ENCODE measurements around the gene PREPL. TPM values are rescaled to one million over a fixed set of nuclear protein-coding genes. Genes with fewer than 3 reads are reported as not detected.

PREPL gene
- total and polyA plus RNA-seq, 9 donors = 86.9 to 149 (median 112) TPM

GRCh38 chr2:44267796-44268648 is 93.3 kb downstream of the PREPL start:
- H3K9me3 ChIP-seq (replicated peaks; ENCODE audit: control insufficient read depth, low read depth, low read length) = no peaks in the 10 kb centered on the region
- DNase-seq = peak; percentile 45
- H3K36me3 ChIP-seq (ENCODE audit: control insufficient read depth, insufficient read depth, low read length) = no peaks in the 10 kb centered on the region
- H3K27ac ChIP-seq (ENCODE audit: low read length) = peak overlapping the region; percentile 71
- no peak overlapping the region for H3K4me3 ChIP-seq (ENCODE audit: low read length)
- WGBS (ENCODE audit: insufficient coverage) = 60% methylated on average over 1 of the region's 7 CpGs
- no peaks in the 10 kb centered on the region for H3K27me3 ChIP-seq (ENCODE audit: control insufficient read depth, insufficient read depth, low read length)
- H3K4me1 ChIP-seq (ENCODE audit: control insufficient read depth, insufficient read depth, low read length) = peaks cover 7% of the 10 kb centered on the region

Other genes with a start within 250 kb of the PREPL start
- gene PPM1B, start 192.6 kb downstream of the PREPL start, total RNA-seq = 19.9 TPM
- 10 to 100 TPM; 26.0 to 39.7 (median 28.0) TPM for gene PPM1B, start 192.6 kb downstream of the PREPL start, polyA plus RNA-seq (ENCODE audit: insufficient read depth in 1 of 8, insufficient read length in 8 of 8, low replicate concordance in 1 of 8)
- gene SLC3A1, start 86.0 kb downstream of the PREPL start, total RNA-seq = 0.04 TPM
- 1 to 10 TPM in 2 of 8 donors, under 1 TPM in 6; 0.31 to 9.0 (median 0.65) TPM for gene SLC3A1, start 86.0 kb downstream of the PREPL start, polyA plus RNA-seq (ENCODE audit: insufficient read depth in 1 of 8, insufficient read length in 8 of 8, low replicate concordance in 1 of 8)
- 4.4 TPM for gene CAMKMT, start 453 bp upstream of the PREPL start, total RNA-seq
- 1 to 10 TPM; 3.8 to 6.1 (median 4.6) TPM for gene CAMKMT, start 453 bp upstream of the PREPL start, polyA plus RNA-seq (ENCODE audit: insufficient read depth in 1 of 8, insufficient read length in 8 of 8, low replicate concordance in 1 of 8)